ENCODE data around the gene PRDM9. TPM values are rescaled to one million over a fixed set of nuclear protein-coding genes. Genes with fewer than 3 reads are reported as not detected.
A peak's percentile ranks its signal among the peaks of the same experiment; 100 is the strongest.

The PRDM9 gene
- total RNA-seq, 1 experiment from 2014 or later: not detected

- Histone ChIP-seq H3K27me3 (ENCODE audit: control insufficient read depth, insufficient read depth, low read length) (no peaks in the 10 kb centered on the region), H3K36me3 (ENCODE audit: control insufficient read depth, insufficient read depth, low read length) (no peaks in the 10 kb centered on the region), H3K4me3 (ENCODE audit: low read depth in 2 of 2, low read length in 2 of 2) (no peak overlapping the region), H3K9me3 (ENCODE audit: control insufficient read depth, insufficient read depth, low read depth, low read length) (no peaks in the 10 kb centered on the region), H3K4me1 (ENCODE audit: control insufficient read depth, insufficient read depth, low read length) (no peaks in the 10 kb centered on the region), H3K27ac (ENCODE audit: low read length) (no peak overlapping the region)
- in situ Hi-C loops (cut with HindIII; ENCODE audit: low pct_unique_long_range_greater_than_20kb, low sequenced_read_pairs) (no loop called here), intact Hi-C loops (cut with micrococcal nuclease; ENCODE audit: unreplicated experiment) (no loop called here)
- peak; percentile 13 for DNase-seq (ENCODE audit: low read depth, low spot score)
- TF ChIP-seq, protein P1, sequence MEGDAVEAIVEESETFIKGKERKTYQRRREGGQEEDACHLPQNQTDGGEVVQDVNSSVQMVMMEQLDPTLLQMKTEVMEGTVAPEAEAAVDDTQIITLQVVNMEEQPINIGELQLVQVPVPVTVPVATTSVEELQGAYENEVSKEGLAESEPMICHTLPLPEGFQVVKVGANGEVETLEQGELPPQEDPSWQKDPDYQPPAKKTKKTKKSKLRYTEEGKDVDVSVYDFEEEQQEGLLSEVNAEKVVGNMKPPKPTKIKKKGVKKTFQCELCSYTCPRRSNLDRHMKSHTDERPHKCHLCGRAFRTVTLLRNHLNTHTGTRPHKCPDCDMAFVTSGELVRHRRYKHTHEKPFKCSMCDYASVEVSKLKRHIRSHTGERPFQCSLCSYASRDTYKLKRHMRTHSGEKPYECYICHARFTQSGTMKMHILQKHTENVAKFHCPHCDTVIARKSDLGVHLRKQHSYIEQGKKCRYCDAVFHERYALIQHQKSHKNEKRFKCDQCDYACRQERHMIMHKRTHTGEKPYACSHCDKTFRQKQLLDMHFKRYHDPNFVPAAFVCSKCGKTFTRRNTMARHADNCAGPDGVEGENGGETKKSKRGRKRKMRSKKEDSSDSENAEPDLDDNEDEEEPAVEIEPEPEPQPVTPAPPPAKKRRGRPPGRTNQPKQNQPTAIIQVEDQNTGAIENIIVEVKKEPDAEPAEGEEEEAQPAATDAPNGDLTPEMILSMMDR (IDR thresholded peaks at IDR 0.05): no peak
- TF ChIP-seq TCF7L2 (IDR thresholded peaks at IDR 0.05; ENCODE audit: low read depth, low read length) (peak; percentile 80), POLR2AphosphoS5 (IDR thresholded peaks at IDR 0.05; ENCODE audit: low read depth, low read length) (no peak), SIN3A (IDR thresholded peaks at IDR 0.05; ENCODE audit: borderline replicate concordance, insufficient read depth, low read depth, low read length) (no peak)
- TF ChIP-seq, protein P2, sequence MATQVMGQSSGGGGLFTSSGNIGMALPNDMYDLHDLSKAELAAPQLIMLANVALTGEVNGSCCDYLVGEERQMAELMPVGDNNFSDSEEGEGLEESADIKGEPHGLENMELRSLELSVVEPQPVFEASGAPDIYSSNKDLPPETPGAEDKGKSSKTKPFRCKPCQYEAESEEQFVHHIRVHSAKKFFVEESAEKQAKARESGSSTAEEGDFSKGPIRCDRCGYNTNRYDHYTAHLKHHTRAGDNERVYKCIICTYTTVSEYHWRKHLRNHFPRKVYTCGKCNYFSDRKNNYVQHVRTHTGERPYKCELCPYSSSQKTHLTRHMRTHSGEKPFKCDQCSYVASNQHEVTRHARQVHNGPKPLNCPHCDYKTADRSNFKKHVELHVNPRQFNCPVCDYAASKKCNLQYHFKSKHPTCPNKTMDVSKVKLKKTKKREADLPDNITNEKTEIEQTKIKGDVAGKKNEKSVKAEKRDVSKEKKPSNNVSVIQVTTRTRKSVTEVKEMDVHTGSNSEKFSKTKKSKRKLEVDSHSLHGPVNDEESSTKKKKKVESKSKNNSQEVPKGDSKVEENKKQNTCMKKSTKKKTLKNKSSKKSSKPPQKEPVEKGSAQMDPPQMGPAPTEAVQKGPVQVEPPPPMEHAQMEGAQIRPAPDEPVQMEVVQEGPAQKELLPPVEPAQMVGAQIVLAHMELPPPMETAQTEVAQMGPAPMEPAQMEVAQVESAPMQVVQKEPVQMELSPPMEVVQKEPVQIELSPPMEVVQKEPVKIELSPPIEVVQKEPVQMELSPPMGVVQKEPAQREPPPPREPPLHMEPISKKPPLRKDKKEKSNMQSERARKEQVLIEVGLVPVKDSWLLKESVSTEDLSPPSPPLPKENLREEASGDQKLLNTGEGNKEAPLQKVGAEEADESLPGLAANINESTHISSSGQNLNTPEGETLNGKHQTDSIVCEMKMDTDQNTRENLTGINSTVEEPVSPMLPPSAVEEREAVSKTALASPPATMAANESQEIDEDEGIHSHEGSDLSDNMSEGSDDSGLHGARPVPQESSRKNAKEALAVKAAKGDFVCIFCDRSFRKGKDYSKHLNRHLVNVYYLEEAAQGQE (IDR thresholded peaks at IDR 0.05; ENCODE audit: insufficient read depth in 1 of 2, low read depth in 2 of 2, low read length in 1 of 2): no peak
- ChIA-PET POLR2A (no interaction called here), CTCF (no interaction called here)
- peak; percentile 75; the same call in 1 of the 2 replicates for ATAC-seq
- BruUV-seq (replicated peaks): no TSS peak
Observed at GRCh38 chr5:23466401-23466912, 41.0 kb upstream of the PRDM9 start.

DNA sequence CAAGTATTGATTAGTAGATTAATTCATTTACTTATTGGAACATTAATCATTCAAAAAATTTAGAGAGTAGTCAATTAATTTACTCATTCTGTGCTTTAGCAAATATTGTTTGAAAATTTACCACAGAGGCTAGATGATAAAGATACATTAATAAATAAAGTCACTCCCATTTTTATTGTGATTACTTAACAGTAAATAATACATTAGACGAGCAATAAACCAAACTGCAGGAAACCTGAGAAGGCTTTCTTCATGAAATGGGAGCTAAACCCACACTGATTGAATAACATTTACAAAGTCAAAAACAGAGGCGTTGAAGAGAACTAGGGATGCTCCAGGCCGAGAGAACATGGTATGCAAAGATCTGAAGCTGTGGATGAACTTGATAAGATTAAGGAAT lies 38.8 kb upstream of the PRDM9 start:
- ChIA-PET CTCF (interaction anchor here (0.6 kb wide), 1 partner anchor 52 kb away, joined by 3 read pairs; no protein-coding TSS in a partner anchor), POLR2A (no interaction called here)
- intact Hi-C loops (cut with micrococcal nuclease; ENCODE audit: unreplicated experiment): no loop called here
- H3K36me3 ChIP-seq (ENCODE audit: control insufficient read depth, insufficient read depth, low read length): no peaks in the 10 kb centered on the region
- TF ChIP-seq TCF7L2 (IDR thresholded peaks at IDR 0.05; ENCODE audit: low read depth, low read length): no peak
- no peak for TF ChIP-seq SIN3A (IDR thresholded peaks at IDR 0.05; ENCODE audit: borderline replicate concordance, insufficient read depth, low read depth, low read length)
- no peak for TF ChIP-seq POLR2AphosphoS5 (IDR thresholded peaks at IDR 0.05; ENCODE audit: low read depth, low read length)
- TF ChIP-seq, protein P2 (IDR thresholded peaks at IDR 0.05; ENCODE audit: insufficient read depth in 1 of 2, low read depth in 2 of 2, low read length in 1 of 2): no peak
- TF ChIP-seq, protein P1 (IDR thresholded peaks at IDR 0.05): no peak
- no peaks in the 10 kb centered on the region for H3K27me3 ChIP-seq (ENCODE audit: control insufficient read depth, insufficient read depth, low read length)
- H3K4me3 ChIP-seq (ENCODE audit: low read depth in 2 of 2, low read length in 2 of 2): no peak overlapping the region
- H3K27ac ChIP-seq (ENCODE audit: low read length): no peak overlapping the region
- H3K9me3 ChIP-seq (ENCODE audit: control insufficient read depth, insufficient read depth, low read depth, low read length): no peaks in the 10 kb centered on the region
- H3K4me1 ChIP-seq (ENCODE audit: control insufficient read depth, insufficient read depth, low read length): no peaks in the 10 kb centered on the region
- no TSS peak for BruUV-seq (replicated peaks)
- ATAC-seq (no peak), DNase-seq (ENCODE audit: low read depth, low spot score) (no peak)
- in situ Hi-C loops (cut with HindIII; ENCODE audit: low pct_unique_long_range_greater_than_20kb, low sequenced_read_pairs): no loop called here
